HCT116 (cell line): Measurements from ENCODE around the gene KSR2.

ENCODE experiments used
- ATF3 ChIP-seq: IDR thresholded peaks from 2 replicates; pipeline ENCODE4 v1.6.1; 2012
- CTCF ChIP-seq, 3 experiments: fragments of 200-600 bp in 1 of 3; sonication (generic) in 1 of 3; IDR thresholded peaks in 2 of 3; conservative IDR thresholded peaks in 1 of 3; 2 replicates each; pipeline ENCODE4 v1.5.1; 2012 to 2017; ENCODE audit warnings: low read depth in 2 of 3, low read length in 2 of 3, antibody characterized with exemption in 1 of 3, borderline replicate concordance in 1 of 3, control low read depth in 1 of 3, mild to moderate bottlenecking in 1 of 3, mixed read lengths in 1 of 3, mixed run types in 1 of 3, moderate library complexity in 1 of 3; ENCODE audit not compliant: insufficient read depth in 1 of 3
- EZH2 ChIP-seq: fragments of 200-600 bp; sonication (generic); IDR thresholded peaks from 2 replicates; pipeline ENCODE4 v1.6.1; 2017; ENCODE audit warnings: antibody characterized with exemption, mixed run types
- JUND ChIP-seq: IDR thresholded peaks from 2 replicates; pipeline ENCODE4 v1.6.1; 2012
- POLR2A ChIP-seq: IDR thresholded peaks from 2 replicates; pipeline ENCODE4 v1.7.0; 2011; ENCODE audit warnings: borderline replicate concordance; ENCODE audit not compliant: insufficient read depth, insufficient read length; ENCODE audit errors: extremely low read depth
- POLR2AphosphoS5 ChIP-seq: IDR thresholded peaks from 2 replicates; pipeline ENCODE4 v1.6.1; 2011; ENCODE audit warnings: mild to moderate bottlenecking, low read depth, low read length, moderate library complexity
- RAD21 ChIP-seq: IDR thresholded peaks from 2 replicates; pipeline ENCODE4 v1.6.1; 2012; ENCODE audit warnings: low read depth, mild to moderate bottlenecking
- REST ChIP-seq: IDR thresholded peaks from 2 replicates; pipeline ENCODE4 v1.6.1; 2012; ENCODE audit warnings: low read depth
- SIN3A ChIP-seq: IDR thresholded peaks from 2 replicates; pipeline ENCODE4 v1.6.1; 2012; ENCODE audit warnings: low read depth
- TCF7L2 ChIP-seq: IDR thresholded peaks from 2 replicates; pipeline ENCODE4 v1.7.0; 2011; ENCODE audit warnings: borderline replicate concordance, inconsistent platforms; ENCODE audit not compliant: insufficient read depth, insufficient read length; ENCODE audit errors: extremely low read depth
- YY1 ChIP-seq: IDR thresholded peaks from 2 replicates; pipeline ENCODE4 v1.6.1; 2011; ENCODE audit warnings: low read length, low read depth, moderate library complexity, mild to moderate bottlenecking; ENCODE audit not compliant: insufficient replicate concordance; ENCODE audit errors: extremely low read depth

GRCh38 chr12:117768860-117769259 is 199.9 kb downstream of the KSR2 start:
- TF ChIP-seq CTCF (IDR thresholded peaks at IDR 0.05 in 2 of 3, conservative IDR thresholded peaks at IDR 0.05 in 1 of 3; ENCODE audit: borderline replicate concordance in 1 of 3, insufficient read depth in 1 of 3, low read depth in 2 of 3, low read length in 2 of 3) (no peak), ATF3 (no peak), EZH2 (no peak), JUND (no peak), TCF7L2 (no peak), POLR2A (no peak), SIN3A (no peak), REST (no peak), POLR2AphosphoS5 (no peak), RAD21 (no peak), YY1 (no peak)
